ENCODE results near the gene OPCML. TPM values are rescaled to one million over a fixed set of nuclear protein-coding genes. Genes with fewer than 3 reads are reported as not detected.

OPCML gene
- total RNA-seq, 2 donors from 2014 or later, result 0.60 to 1.3 TPM

GRCh38 chr11:133266986-133267385 is 265.3 kb downstream of the OPCML start:
- DNase-seq (ENCODE audit: low spot score), result no peak
- intact Hi-C loops (cut with DNase I), result no loop called here

GRCh38 chr11:133265530-133266035 is 266.7 kb downstream of the OPCML start:
- intact Hi-C loops (cut with DNase I), result no loop called here
- no peak for DNase-seq (ENCODE audit: low spot score)

- DNase-seq (ENCODE audit: low spot score), result no peak
- intact Hi-C loops (cut with DNase I), result no loop called here
These were observed 269.0 kb downstream of the OPCML start for GRCh38 chr11:133263332-133263731.

GRCh38 chr11:133258751-133259150 is 273.6 kb downstream of the OPCML start:
- intact Hi-C loops (cut with DNase I), result no loop called here

GRCh38 chr11:133254601-133255000 is 277.7 kb downstream of the OPCML start:
- DNase-seq (ENCODE audit: low spot score), result no peak
- intact Hi-C loops (cut with DNase I), result loop anchor here in 1 of 2 donors (2.0 kb wide), 1 partner anchor 26 kb away; no protein-coding TSS in a partner anchor

More at GRCh38 chr11:133258751-133259150, 273.6 kb downstream of the OPCML start:
- no peak for DNase-seq (ENCODE audit: low spot score)

- intact Hi-C loops (cut with DNase I), result no loop called here
- no peak for DNase-seq (ENCODE audit: low spot score)
These were observed 278.7 kb downstream of the OPCML start for GRCh38 chr11:133253570-133253969.

- intact Hi-C loops (cut with DNase I), result no loop called here
- DNase-seq (ENCODE audit: low spot score), result no peak
These were observed 280.5 kb downstream of the OPCML start for GRCh38 chr11:133251841-133252240.

GRCh38 chr11:133249530-133249929 is 282.8 kb downstream of the OPCML start:
- intact Hi-C loops (cut with DNase I), result no loop called here
- no peak for DNase-seq (ENCODE audit: low spot score)

GRCh38 chr11:133249065-133249464 is 283.2 kb downstream of the OPCML start:
- no peak for DNase-seq (ENCODE audit: low spot score)
- intact Hi-C loops (cut with DNase I), result no loop called here

GRCh38 chr11:133243832-133244231 is 288.5 kb downstream of the OPCML start:
- intact Hi-C loops (cut with DNase I), result no loop called here
- no peak for DNase-seq (ENCODE audit: low spot score)

GRCh38 chr11:133240908-133241655 is 291.2 kb downstream of the OPCML start:
- DNase-seq (ENCODE audit: low spot score), result no peak
- intact Hi-C loops (cut with DNase I), result no loop called here

- intact Hi-C loops (cut with DNase I), result no loop called here
- DNase-seq (ENCODE audit: low spot score), result no peak
These were observed 292.7 kb downstream of the OPCML start for GRCh38 chr11:133239575-133239974.

- DNase-seq (ENCODE audit: low spot score), result no peak
- intact Hi-C loops (cut with DNase I), result no loop called here
These were observed 293.8 kb downstream of the OPCML start for GRCh38 chr11:133238495-133238894.

GRCh38 chr11:133238027-133238426 is 294.3 kb downstream of the OPCML start:
- intact Hi-C loops (cut with DNase I), result no loop called here
- DNase-seq (ENCODE audit: low spot score), result no peak

- intact Hi-C loops (cut with DNase I), result no loop called here
- no peak for DNase-seq (ENCODE audit: low spot score)
These were observed 296.9 kb downstream of the OPCML start for GRCh38 chr11:133235381-133235780.

- intact Hi-C loops (cut with DNase I), result no loop called here
- DNase-seq (ENCODE audit: low spot score), result no peak
These were observed 297.4 kb downstream of the OPCML start for GRCh38 chr11:133234883-133235282.

GRCh38 chr11:133232665-133233064 is 299.6 kb downstream of the OPCML start:
- intact Hi-C loops (cut with DNase I), result no loop called here
- no peak for DNase-seq (ENCODE audit: low spot score)

GRCh38 chr11:133230431-133230830 is 301.9 kb downstream of the OPCML start:
- no peak for DNase-seq (ENCODE audit: low spot score)
- intact Hi-C loops (cut with DNase I), result no loop called here

GRCh38 chr11:133228471-133229329 is 303.6 kb downstream of the OPCML start:
- DNase-seq (ENCODE audit: low spot score), result no peak

GRCh38 chr11:133227632-133228111 is 304.6 kb downstream of the OPCML start:
- intact Hi-C loops (cut with DNase I), result loop anchor here in 1 of 2 donors (2.0 kb wide), 1 partner anchor 27 kb away; no protein-coding TSS in a partner anchor
- DNase-seq (ENCODE audit: low spot score), result no peak

More at GRCh38 chr11:133228471-133229329, 303.6 kb downstream of the OPCML start:
- intact Hi-C loops (cut with DNase I), result loop anchor here in 1 of 2 donors (2.0 kb wide), 1 partner anchor 26 kb away; no protein-coding TSS in a partner anchor

Data from posterior vena cava (tissue), 2 donors.